SU-DHL-6 (cell line): ENCODE results near the gene TRMT1L.

Experiments used
- EZH2phosphoT487 ChIP-seq: fragments of 200-600 bp; sonication (generic), shearing (Covaris generic); conservative IDR thresholded peaks from 2 replicates; pipeline ENCODE4 v1.6.1; 2018; ENCODE audit warnings: mild to moderate bottlenecking, antibody characterized with exemption, low read length, moderate library complexity, mixed read lengths
- TF ChIP-seq, protein P1 (sequence below): fragments of 200-600 bp; sonication (generic); IDR thresholded peaks from one replicate; pipeline ENCODE4 v1.5.1; 2017; ENCODE audit warnings: antibody characterized with exemption, mild to moderate bottlenecking, low read length, moderate library complexity; ENCODE audit not compliant: insufficient read depth, poor library complexity, severe bottlenecking

GRCh38 chr1:185156854-185157598, at the start of gene TRMT1L, which contains the start of gene SWT1:
- TF ChIP-seq, protein P1, sequence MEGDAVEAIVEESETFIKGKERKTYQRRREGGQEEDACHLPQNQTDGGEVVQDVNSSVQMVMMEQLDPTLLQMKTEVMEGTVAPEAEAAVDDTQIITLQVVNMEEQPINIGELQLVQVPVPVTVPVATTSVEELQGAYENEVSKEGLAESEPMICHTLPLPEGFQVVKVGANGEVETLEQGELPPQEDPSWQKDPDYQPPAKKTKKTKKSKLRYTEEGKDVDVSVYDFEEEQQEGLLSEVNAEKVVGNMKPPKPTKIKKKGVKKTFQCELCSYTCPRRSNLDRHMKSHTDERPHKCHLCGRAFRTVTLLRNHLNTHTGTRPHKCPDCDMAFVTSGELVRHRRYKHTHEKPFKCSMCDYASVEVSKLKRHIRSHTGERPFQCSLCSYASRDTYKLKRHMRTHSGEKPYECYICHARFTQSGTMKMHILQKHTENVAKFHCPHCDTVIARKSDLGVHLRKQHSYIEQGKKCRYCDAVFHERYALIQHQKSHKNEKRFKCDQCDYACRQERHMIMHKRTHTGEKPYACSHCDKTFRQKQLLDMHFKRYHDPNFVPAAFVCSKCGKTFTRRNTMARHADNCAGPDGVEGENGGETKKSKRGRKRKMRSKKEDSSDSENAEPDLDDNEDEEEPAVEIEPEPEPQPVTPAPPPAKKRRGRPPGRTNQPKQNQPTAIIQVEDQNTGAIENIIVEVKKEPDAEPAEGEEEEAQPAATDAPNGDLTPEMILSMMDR = no peak
- TF ChIP-seq EZH2phosphoT487 = no peak
